ENCODE results near the gene FOXO3. TPM values are rescaled to one million over a fixed set of nuclear protein-coding genes. Genes with fewer than 3 reads are reported as not detected.

FOXO3 gene
- polyA plus RNA-seq, 1 of the 3 experiments (the other 2 are of a cell fraction): 8.1 TPM

GRCh38 chr6:108543175-108543940, 17.4 kb upstream of the FOXO3 start:
- POLR2A ChIA-PET: interaction anchor here (1.3 kb wide), 1 partner anchor 466 kb away, joined by 3 read pairs; no protein-coding TSS in a partner anchor
- Histone ChIP-seq H2AFZ (ENCODE audit: low read depth) (no peak overlapping the region), H3K79me2 (ENCODE audit: insufficient read depth) (no peaks in the 10 kb centered on the region)

GRCh38 chr6:108544606-108545005, 16.1 kb upstream of the FOXO3 start:
- CTCF ChIA-PET: interaction anchor here (1.3 to 8.1 kb wide), 6 partner anchors 12 to 528 kb away, joined by 3 to 115 read pairs (median 51); no protein-coding TSS in a partner anchor
- H3K9ac ChIP-seq: no peak overlapping the region
- no peak overlapping the region for H3K27ac ChIP-seq (ENCODE audit: low read depth in 2 of 2, low read length in 1 of 2)
- DNase-seq: no peak
- no peaks in the 10 kb centered on the region; the same call in none of the 2 replicates for H3K9me3 ChIP-seq
- H3K36me3 ChIP-seq (replicated peaks in 1 of 2; ENCODE audit: control insufficient read depth in 1 of 2, insufficient read depth in 2 of 2, low read length in 1 of 2): no peaks in the 10 kb centered on the region
- H2AFZ ChIP-seq (ENCODE audit: low read depth): no peak overlapping the region
- no peaks in the 10 kb centered on the region for H4K20me1 ChIP-seq (ENCODE audit: insufficient read depth)
- no peak for TF ChIP-seq RXRA (IDR thresholded peaks at IDR 0.05; ENCODE audit: borderline replicate concordance, low read depth)
- no peak for TF ChIP-seq SIN3A (IDR thresholded peaks at IDR 0.05; ENCODE audit: borderline replicate concordance, low read depth, low read length)
- TF ChIP-seq MXI1 (IDR thresholded peaks at IDR 0.05; ENCODE audit: low read depth, low read length): no peak
- no peak for TF ChIP-seq RAD21 (IDR thresholded peaks at IDR 0.05; ENCODE audit: low read length)
- TF ChIP-seq ELF1 (IDR thresholded peaks at IDR 0.05): no peak
- no peak for TF ChIP-seq MEF2A (IDR thresholded peaks at IDR 0.05; ENCODE audit: borderline replicate concordance, low read depth)
- no peak for TF ChIP-seq JUND (IDR thresholded peaks at IDR 0.05)
- TF ChIP-seq IRF3 (IDR thresholded peaks at IDR 0.05; ENCODE audit: low read depth, low read length): no peak
- TF ChIP-seq CTCF (IDR thresholded peaks at IDR 0.05): no peak
- TF ChIP-seq CHD2 (IDR thresholded peaks at IDR 0.05; ENCODE audit: low read length, partially characterized antibody): no peak
- TF ChIP-seq FOXM1 (IDR thresholded peaks at IDR 0.05; ENCODE audit: low read depth): no peak
- no peaks in the 10 kb centered on the region for H3K79me2 ChIP-seq (ENCODE audit: insufficient read depth)
- H3K9me2 ChIP-seq: no peaks in the 10 kb centered on the region
- no peaks in the 10 kb centered on the region for H3K27me3 ChIP-seq (ENCODE audit: insufficient read depth)
- H3K4me2 ChIP-seq: no peak overlapping the region
- POLR2A ChIA-PET: no interaction called here
- no peak overlapping the region for H3K4me3 ChIP-seq (ENCODE audit: low read depth in 2 of 2, low read length in 1 of 2)
- no peaks in the 10 kb centered on the region for H3F3A ChIP-seq (replicated peaks; ENCODE audit: insufficient read depth)
- peaks cover 0 to 11% of the 10 kb centered on the region in 2 experiments; a peak in 1 of 4 replicates for H3K4me1 ChIP-seq (ENCODE audit: control insufficient read depth in 1 of 2, insufficient read depth in 2 of 2, low read depth in 1 of 2, low read length in 1 of 2)
- WGBS (ENCODE audit: low lambda C conversion rate): 83% methylated on average over 2 of the region's 3 CpGs

More at GRCh38 chr6:108543175-108543940, 17.4 kb upstream of the FOXO3 start:
- H3K4me1 ChIP-seq (ENCODE audit: control insufficient read depth in 1 of 2, insufficient read depth in 2 of 2, low read depth in 1 of 2, low read length in 1 of 2): peaks cover 0 to 11% of the 10 kb centered on the region in 2 experiments; a peak in 1 of 4 replicates
- CTCF ChIA-PET: interaction anchor here (0.8 to 8.1 kb wide), 14 partner anchors 8 to 535 kb away, joined by 3 to 115 read pairs (median 11); no protein-coding TSS in a partner anchor
- H3K27ac ChIP-seq (ENCODE audit: low read depth in 2 of 2, low read length in 1 of 2): no peak overlapping the region
- H3K4me2 ChIP-seq: no peak overlapping the region
- H3F3A ChIP-seq (replicated peaks; ENCODE audit: insufficient read depth): no peaks in the 10 kb centered on the region
- no peak overlapping the region for H3K4me3 ChIP-seq (ENCODE audit: low read depth in 2 of 2, low read length in 1 of 2)
- no peaks in the 10 kb centered on the region for H3K9me2 ChIP-seq
- no peaks in the 10 kb centered on the region for H3K27me3 ChIP-seq (ENCODE audit: insufficient read depth)
- H3K9ac ChIP-seq: no peak overlapping the region
- 78% methylated on average over 7 of the region's 7 CpGs for WGBS (ENCODE audit: low lambda C conversion rate)
- H3K9me3 ChIP-seq: no peaks in the 10 kb centered on the region; the same call in none of the 2 replicates
- no peaks in the 10 kb centered on the region for H3K36me3 ChIP-seq (replicated peaks in 1 of 2; ENCODE audit: control insufficient read depth in 1 of 2, insufficient read depth in 2 of 2, low read length in 1 of 2)
- no peaks in the 10 kb centered on the region for H4K20me1 ChIP-seq (ENCODE audit: insufficient read depth)
- TF ChIP-seq SMC3 (IDR thresholded peaks at IDR 0.05; ENCODE audit: low read depth, low read length) (no peak), GATA2 (CRISPR knock-in tag; IDR thresholded peaks at IDR 0.05) (no peak), IRF3 (IDR thresholded peaks at IDR 0.05; ENCODE audit: low read depth, low read length) (no peak), RAD21 (IDR thresholded peaks at IDR 0.05; ENCODE audit: low read length) (no peak), NFIC (IDR thresholded peaks at IDR 0.05; ENCODE audit: borderline replicate concordance) (no peak), RFX5 (IDR thresholded peaks at IDR 0.05; ENCODE audit: low read length) (no peak), EP300 (IDR thresholded peaks at IDR 0.05; ENCODE audit: borderline replicate concordance in 1 of 2, low read depth in 1 of 2, low read length in 1 of 2) (no peak), RCOR1 (IDR thresholded peaks at IDR 0.05; ENCODE audit: low read length) (no peak), MEF2A (IDR thresholded peaks at IDR 0.05; ENCODE audit: borderline replicate concordance, low read depth) (no peak), TCF12 (IDR thresholded peaks at IDR 0.05) (no peak), PBX3 (IDR thresholded peaks at IDR 0.05) (no peak), YY1 (IDR thresholded peaks at IDR 0.05; ENCODE audit: low read depth) (no peak)
- DNase-seq: no peak

Data from SK-N-SH (cell line).